NCI-H82 (cell line): ENCODE data around the gene DYNC1H1.

Experiments
- DNase-seq: peaks from one replicate; lab custom pipeline; 2025; lab: John Stamatoyannopoulos, UW

Gene DYNC1H1

GRCh38 chr14:102035914-102036313 is 71.5 kb downstream of the DYNC1H1 start:
- DNase-seq: no peak

- DNase-seq: no peak
These were observed 73.3 kb downstream of the DYNC1H1 start for GRCh38 chr14:102037686-102038085.

GRCh38 chr14:102039157-102039556 is 74.8 kb downstream of the DYNC1H1 start:
- no peak for DNase-seq

- no peak for DNase-seq
These were observed 75.8 kb downstream of the DYNC1H1 start for GRCh38 chr14:102040153-102040552.

GRCh38 chr14:102042699-102043098 is 78.3 kb downstream of the DYNC1H1 start:
- no peak for DNase-seq

- no peak for DNase-seq
These were observed 79.1 kb downstream of the DYNC1H1 start for GRCh38 chr14:102043251-102044025.

- DNase-seq: no peak
These were observed 80.2 kb downstream of the DYNC1H1 start for GRCh38 chr14:102044566-102044965.

- DNase-seq: peak; percentile 97
These were observed 82.2 kb downstream of the DYNC1H1 start for GRCh38 chr14:102046337-102047278.

- no peak for DNase-seq
These were observed 83.6 kb downstream of the DYNC1H1 start for GRCh38 chr14:102047808-102048540.

GRCh38 chr14:102049258-102050025 is 85.1 kb downstream of the DYNC1H1 start:
- DNase-seq: no peak

GRCh38 chr14:102050026-102050405 is 85.6 kb downstream of the DYNC1H1 start:
- no peak for DNase-seq

- no peak for DNase-seq
These were observed 86.3 kb downstream of the DYNC1H1 start for GRCh38 chr14:102050625-102051024.

GRCh38 chr14:102052522-102052921 is 88.1 kb downstream of the DYNC1H1 start:
- DNase-seq: no peak

GRCh38 chr14:102055181-102055901 is 91.0 kb downstream of the DYNC1H1 start:
- peak; percentile 13 for DNase-seq

GRCh38 chr14:102056694-102057442 is 92.5 kb downstream of the DYNC1H1 start:
- DNase-seq: no peak

- DNase-seq: no peak
These were observed 93.2 kb downstream of the DYNC1H1 start for GRCh38 chr14:102057480-102058114.

- DNase-seq: no peak
These were observed 93.8 kb downstream of the DYNC1H1 start for GRCh38 chr14:102058146-102058545.

- DNase-seq: no peak
These were observed 94.6 kb downstream of the DYNC1H1 start for GRCh38 chr14:102058961-102059360.

GRCh38 chr14:102063109-102063807 is 98.9 kb downstream of the DYNC1H1 start:
- peak; percentile 93 for DNase-seq
